NCI-H2107 treated with DMSO at 0.1 percent for 48 hours (cell line): ENCODE results near the gene EPS8L3.
"Not testable (repeated sequence)": the region's sequence is repeated elsewhere in the genome, so short reads cannot be mapped to it uniquely, and the experiment has no call there.

Experiments used
- DNase-seq: peaks from one replicate; lab custom pipeline; 2025; ENCODE audit not compliant: unreplicated experiment; lab: John Stamatoyannopoulos, UW

The EPS8L3 gene

GRCh38 chr1:109765896-109766615, 2.3 kb upstream of the EPS8L3 start:
- DNase-seq: no peak

- no peak for DNase-seq
Measured at GRCh38 chr1:109765483-109765815, 1.7 kb upstream of the EPS8L3 start.

GRCh38 chr1:109764561-109765482, 1.1 kb upstream of the EPS8L3 start:
- DNase-seq: no peak

GRCh38 chr1:109762821-109763645, 690 bp downstream of the EPS8L3 start:
- no peak for DNase-seq

DNA sequence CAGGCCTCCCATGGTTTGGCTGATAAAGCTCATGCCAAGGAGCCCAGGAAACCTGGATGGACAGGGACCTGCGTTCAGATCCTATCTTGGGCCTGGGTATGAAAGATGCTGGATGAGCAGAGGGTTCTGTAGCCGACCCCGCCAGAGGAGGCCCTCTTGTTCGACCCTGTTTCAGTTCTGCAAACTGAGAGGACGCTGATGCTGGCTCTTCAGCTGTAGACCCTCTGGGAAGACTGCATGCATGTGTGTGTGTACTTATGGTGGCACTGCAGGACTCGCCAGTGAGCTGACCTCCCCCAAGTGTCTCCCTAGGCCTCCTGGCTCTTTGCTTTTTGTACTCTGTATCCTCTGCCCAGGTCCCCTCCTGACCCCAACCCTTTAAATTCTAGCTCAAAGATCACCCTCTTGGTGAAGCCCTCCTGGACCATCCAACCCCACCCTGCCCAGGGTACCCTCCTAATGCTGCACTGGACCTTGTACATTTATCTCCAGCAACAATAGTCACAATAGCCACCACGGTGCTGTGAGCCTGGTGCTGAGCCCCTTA, 1.6 kb downstream of the EPS8L3 start:
- no peak for DNase-seq

DNA sequence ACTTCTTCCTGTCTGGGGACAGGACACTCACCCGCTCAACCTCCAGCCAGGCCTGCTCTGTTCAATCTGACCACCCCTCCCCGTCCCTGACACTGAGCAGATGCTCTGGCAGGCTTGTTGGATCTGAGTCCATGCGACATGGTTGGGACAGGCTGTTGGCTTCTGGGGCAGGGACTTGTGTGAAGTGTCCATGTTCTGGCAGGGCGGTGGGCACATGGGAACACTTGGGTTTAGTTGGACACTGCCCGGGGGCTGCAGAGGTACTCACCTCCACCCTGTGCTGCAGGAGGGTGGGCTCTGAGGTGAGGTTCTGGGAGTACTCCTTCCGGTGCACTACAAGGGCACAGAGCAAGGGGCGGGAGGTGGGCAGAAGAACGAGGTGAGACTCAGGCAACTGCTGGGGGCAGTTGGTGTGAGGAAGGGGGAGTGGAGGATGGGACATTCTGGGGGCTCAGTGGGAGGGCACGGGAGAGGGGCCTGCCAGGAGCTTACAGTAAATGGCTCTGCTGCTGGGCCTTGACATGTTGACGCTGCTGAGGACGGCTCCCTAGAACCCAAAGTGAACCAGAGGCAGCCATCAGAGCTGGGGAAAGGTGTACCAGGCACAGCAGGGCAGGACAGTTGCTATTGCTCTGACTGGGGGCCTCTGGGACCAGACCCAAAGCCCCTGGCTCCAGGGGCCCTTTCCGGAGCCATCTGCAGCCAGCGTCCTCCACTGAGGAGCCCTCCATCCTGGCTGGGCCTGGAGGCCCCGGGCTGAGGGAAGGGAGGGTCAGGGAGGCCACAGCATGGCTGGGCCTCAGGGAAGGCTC, 2.3 kb downstream of the EPS8L3 start:
- DNase-seq: no peak

- DNase-seq: no peak
Measured at GRCh38 chr1:109760581-109761226, 3.0 kb downstream of the EPS8L3 start.

GRCh38 chr1:109759513-109760334, 4.0 kb downstream of the EPS8L3 start:
- DNase-seq: no peak

DNA sequence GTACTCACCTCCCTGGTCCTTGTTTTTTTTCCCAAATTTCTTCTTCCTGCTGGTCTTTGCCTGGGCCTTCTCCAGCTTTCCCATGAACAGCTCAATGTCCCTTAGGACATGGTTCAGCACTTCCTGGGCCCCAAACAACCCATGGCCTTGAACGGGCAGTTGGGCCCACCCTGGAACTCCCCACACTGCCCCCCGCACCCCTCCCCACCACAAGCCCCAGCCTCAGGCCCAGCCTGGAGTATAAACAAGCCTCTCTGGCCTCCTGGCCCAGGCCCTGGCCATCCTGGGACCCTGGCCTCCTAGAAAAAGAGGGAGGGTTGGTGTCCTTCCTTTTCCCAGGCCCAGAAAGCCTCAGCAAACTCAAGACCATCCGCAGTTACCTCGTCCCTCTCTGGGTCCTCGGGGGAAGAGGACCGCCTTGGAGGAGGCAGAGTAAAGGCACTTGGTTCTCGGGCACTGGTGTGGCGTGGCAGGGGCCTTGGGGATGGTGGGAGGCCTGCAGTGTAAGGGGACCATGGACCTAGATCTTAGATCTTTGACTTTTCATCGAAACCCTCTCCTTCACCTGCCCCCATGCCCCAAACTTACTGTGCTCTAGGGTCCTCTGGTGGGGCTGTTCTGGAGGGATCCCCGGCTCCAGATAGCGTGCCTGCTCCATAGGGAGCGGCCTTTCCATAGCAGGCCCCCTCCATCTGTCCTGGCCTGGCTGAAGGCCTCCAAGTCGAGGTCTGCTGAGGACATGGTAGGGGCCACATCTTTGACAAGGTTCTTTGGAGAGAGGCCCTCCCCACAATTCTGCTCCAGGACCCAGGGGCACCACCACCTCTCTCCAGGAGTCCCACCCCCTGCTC, 5.6 kb downstream of the EPS8L3 start:
- no peak for DNase-seq

DNA sequence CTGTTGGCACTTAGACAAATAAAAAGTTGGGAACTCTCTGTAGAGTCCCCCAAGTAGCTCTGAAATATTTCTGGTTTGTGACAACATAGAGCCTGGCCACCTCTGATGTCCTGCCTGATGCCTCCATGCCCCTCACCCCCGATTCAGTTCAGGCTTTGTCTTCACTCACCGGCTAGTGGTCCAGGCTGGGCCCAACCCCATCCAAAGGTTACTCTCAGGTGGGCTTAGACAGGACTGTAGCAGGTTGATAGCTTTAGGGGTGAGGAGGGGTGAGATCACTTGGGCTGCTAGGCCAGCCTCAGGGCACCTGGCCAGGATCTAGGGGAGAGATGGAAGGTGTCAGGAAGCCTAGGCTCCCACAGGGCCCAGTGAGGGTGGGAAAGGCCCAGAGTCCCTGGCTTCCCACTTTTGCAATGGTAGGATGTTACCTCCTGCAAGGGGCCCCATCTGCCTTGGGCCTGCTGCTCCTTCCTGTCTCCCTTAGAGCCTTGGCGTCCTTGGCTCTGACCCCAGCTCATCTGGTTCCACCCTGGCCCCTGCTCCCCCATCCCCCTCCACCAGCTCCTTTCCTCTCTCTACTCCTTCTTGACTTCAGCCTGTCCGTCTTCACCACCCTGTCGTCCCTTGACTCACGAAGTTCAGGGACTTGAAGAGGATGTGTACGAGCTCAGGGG, 6.7 kb downstream of the EPS8L3 start:
- no peak for DNase-seq

DNA sequence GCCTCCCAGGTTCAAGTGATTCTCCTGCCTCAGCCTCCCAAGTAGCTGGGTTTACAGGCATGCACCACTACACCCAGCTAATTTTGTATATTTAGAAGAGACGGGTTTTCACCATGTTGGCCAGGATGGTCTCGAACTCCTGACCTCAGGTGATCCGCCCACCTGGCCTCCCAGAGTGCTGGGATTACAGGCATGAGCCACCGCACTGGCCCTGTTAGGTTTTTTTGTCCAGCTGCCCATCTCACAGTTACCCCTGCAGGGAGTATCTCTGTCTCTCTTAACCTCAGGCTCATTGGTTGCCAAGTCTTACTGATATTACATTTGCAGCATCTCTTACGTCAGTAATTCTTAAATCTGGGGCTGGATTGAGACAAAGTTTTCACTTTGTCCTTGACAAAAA, 7.4 kb downstream of the EPS8L3 start:
- not testable (repeated sequence) for DNase-seq

DNA sequence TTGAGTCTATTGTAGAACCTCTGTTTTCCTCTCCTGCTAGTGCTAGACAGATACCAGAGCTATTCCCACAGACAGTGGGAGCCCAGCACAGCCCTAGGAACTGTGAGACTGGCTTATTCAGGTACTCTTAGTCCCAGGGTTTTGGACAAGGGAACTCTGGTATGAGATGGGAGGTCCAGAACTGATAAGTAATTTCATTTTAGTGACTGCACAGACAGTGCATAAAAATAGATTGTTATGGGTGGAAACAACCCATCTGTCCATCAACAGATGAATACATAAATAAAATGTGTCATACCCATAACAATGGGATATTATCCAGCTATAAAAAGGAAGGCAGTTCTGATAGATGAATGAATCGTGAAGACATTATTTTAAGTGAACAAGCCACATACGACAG, 9.0 kb downstream of the EPS8L3 start:
- DNase-seq: no peak

GRCh38 chr1:109751531-109752260, 12.0 kb downstream of the EPS8L3 start:
- DNase-seq: no peak

DNA sequence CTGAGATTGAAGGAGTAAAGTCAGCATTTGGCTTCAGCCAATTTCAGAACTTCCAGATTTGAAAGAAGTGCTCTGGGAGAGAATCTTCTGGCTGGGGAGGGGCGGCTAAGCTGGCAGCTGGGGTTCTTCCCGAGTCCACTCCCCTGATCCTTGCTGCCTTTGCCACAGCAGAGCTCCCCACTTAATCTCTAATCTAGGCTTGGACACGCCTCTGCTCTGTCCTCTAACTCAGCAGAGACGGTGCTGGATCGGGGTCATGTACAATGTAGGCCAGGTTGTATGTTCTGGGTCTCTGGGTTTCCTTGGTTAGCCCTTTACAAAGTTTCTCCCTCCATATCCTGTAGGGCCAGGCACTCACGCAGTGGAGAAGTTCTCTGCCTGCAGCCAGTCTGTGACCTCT, 12.8 kb downstream of the EPS8L3 start:
- DNase-seq: no peak

DNA sequence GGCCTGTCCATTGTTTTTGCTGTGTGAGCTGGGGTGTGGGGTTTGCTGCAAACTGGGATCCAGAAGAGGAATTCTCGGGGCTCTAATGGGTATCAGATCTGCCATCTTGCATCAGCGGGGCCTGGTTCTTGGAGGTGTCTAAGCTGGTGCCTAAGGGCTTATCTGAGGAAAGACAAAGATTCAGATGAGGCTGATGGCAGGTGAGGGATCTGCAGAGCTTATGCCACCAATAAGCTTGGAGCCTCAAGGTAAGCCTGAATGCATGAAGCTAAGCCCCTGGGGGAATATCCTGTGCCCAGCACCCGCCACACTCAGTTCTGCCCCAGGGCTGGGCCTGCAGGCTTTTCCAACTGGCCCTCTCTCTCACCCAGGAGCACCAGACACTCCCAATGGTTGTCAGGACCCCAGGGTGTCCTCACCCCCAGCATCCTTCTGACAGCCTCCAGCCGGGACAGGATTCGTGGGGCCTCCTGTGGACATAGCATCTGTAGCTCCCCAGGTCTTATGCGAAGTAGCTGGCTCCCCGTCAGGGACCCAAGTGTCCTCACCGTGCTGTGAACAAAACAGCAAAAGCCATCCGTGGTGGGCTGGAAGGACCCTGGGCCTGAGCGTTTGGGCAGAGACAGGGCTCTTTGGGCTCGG, 13.4 kb downstream of the EPS8L3 start:
- no peak for DNase-seq

DNA sequence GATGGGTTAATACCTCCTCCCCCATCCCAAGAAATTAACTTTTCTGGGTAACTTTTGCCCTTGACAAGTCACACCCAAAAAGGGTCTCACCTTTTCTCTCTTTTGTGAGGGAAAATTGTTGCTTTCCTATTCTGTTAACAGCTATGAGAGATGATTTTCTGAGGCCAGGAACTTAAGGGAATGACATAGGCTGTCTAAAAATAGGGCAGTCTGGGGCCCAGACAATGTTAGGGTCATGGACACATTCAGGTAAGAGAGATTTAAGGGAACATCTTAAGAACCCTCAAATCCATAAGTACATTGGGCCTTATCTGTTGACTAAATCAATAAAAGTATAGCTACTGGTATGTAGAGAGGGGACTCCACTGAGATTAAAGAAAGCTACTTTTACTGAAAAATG, 14.5 kb downstream of the EPS8L3 start:
- DNase-seq: no peak
